Hematopoietic multipotent progenitor cell treated with erythropoietin and hydrocortisone succinate and interleukin-3 and kit ligand, for 4 days (in vitro differentiated cells): ENCODE results near the gene PPP2R2D.

Experiments used
- DNase-seq: peaks from one replicate; pipeline ENCODE4 v3.0.0-alpha.2; 2015

PPP2R2D gene

GRCh38 chr10:132003282-132003924 lies 102.6 kb downstream of the PPP2R2D start:
- no peak for DNase-seq

DNA sequence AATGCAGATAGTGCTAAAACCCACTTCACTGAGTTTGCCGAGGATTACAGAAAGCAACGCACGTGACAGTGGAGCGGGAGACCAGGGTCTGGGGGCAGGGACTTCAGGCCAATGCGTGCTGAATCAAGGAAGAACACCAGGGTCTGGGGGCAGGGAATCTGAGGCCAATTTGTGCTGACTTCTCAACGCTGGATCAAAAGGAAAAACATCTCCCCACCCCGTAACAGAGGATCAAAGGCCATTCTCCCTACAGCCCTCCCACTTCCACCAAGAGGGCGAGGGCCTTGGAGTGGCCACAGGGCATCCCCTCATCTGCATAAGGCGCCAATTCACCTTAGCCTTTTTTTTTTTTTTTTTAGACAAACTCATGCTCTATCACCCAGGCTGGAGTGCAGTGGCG lies 103.2 kb downstream of the PPP2R2D start:
- no peak for DNase-seq

- no peak for DNase-seq
Measured at GRCh38 chr10:132005147-132005546, 104.3 kb downstream of the PPP2R2D start.

GRCh38 chr10:132006966-132007365 lies 106.2 kb downstream of the PPP2R2D start:
- DNase-seq: no peak

DNA sequence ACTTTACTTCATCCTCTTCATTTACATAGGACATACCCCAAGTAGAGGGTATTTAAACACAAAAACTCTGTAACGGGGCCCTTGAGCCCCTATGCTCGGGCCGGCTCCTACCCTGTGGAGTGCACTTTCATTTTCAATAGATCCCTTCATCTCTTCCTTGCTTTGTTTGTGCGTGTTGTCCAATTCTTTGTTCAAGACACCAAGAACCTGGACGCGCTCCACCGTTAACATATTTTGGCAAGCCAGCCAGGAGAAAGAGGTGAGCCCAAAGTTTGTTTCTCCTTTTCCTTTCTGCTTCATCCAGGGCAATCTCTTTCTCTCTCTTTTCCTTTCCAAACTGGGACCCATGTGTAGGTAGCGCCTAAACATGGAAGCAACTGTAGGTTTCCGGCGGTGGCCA lies 106.9 kb downstream of the PPP2R2D start:
- DNase-seq: no peak
